Fibroblast of lung (primary cell): ENCODE results near the gene PRKAR1B.

ENCODE experiments used
- CTCF ChIP-seq, 2 donors: IDR thresholded peaks in 1 of 2; conservative IDR thresholded peaks in 1 of 2; 1 replicate in 1 of 2; 2 replicates in 1 of 2; pipeline ENCODE4 v1.5.1; 2011 to 2012; ENCODE audit warnings: low read length in 2 of 2, control low read depth in 1 of 2, inconsistent platforms in 1 of 2, low read depth in 1 of 2, mild to moderate bottlenecking in 1 of 2
- EZH2 ChIP-seq: IDR thresholded peaks from 2 replicates; pipeline ENCODE4 v1.5.1; 2012; ENCODE audit warnings: low read length, control low read depth, mild to moderate bottlenecking; ENCODE audit errors: missing control alignments

GRCh38 chr7:512541-513311 lies 214.4 kb downstream of the PRKAR1B start:
- TF ChIP-seq CTCF (conservative IDR thresholded peaks at IDR 0.05 in 1 of 2, IDR thresholded peaks at IDR 0.05 in 1 of 2; ENCODE audit: low read depth in 1 of 2, low read length in 2 of 2) (no peak), EZH2 (no peak)
